Testis (tissue), 2 donors: Measurements from ENCODE around the gene IL36B.
A peak's percentile ranks its signal among the peaks of the same experiment; 100 is the strongest.

Experiments
- CTCF ChIP-seq, 3 experiments: fragments of 450-650 bp in 2 of 3; fragments of 200-600 bp in 1 of 3; sonication (generic) in 1 of 3; IDR thresholded peaks; one replicate each; pipeline ENCODE4 v1.5.1; 2016 to 2019; ENCODE audit warnings: antibody characterized with exemption in 3 of 3, mild to moderate bottlenecking in 2 of 3, moderate library complexity in 1 of 3
- POLR2A ChIP-seq: fragments of 450-650 bp; IDR thresholded peaks from one replicate; pipeline ENCODE4 v1.6.1; 2017; ENCODE audit warnings: antibody characterized with exemption, mild to moderate bottlenecking, moderate library complexity

GRCh38 chr2:113050921-113051895, 1.5 kb downstream of the IL36B start:
- TF ChIP-seq CTCF (IDR thresholded peaks at IDR 0.05) (peak in 1 of 3 experiments; percentile 8), POLR2A (no peak)
